ENCODE measurements around the gene WIPF3.

Gene WIPF3

GRCh38 chr7:29797112-29797944 lies 9.0 kb upstream of the WIPF3 start:
- CTCF ChIA-PET, result interaction anchor here (0.8 kb wide), 1 partner anchor 23 kb away, joined by 4 read pairs; no protein-coding TSS in a partner anchor
- TF ChIP-seq CTCF (conservative IDR thresholded peaks at IDR 0.05; ENCODE audit: low read depth), result no peak
- no peak overlapping the region for H3K27ac ChIP-seq
- no peak for DNase-seq (ENCODE audit: low spot score)
- POLR2A ChIA-PET (ENCODE audit: low non-redundant PET), result no interaction called here

GRCh38 chr7:29798422-29798821 lies 7.9 kb upstream of the WIPF3 start:
- no peak overlapping the region for H3K27ac ChIP-seq
- TF ChIP-seq CTCF (conservative IDR thresholded peaks at IDR 0.05; ENCODE audit: low read depth), result no peak
- ChIA-PET CTCF (interaction anchor here (0.8 kb wide), 1 partner anchor 22 kb away, joined by 4 read pairs; no protein-coding TSS in a partner anchor), POLR2A (ENCODE audit: low non-redundant PET) (no interaction called here)
- DNase-seq (ENCODE audit: low spot score), result no peak

- ChIA-PET CTCF (interaction anchor here (0.6 to 0.8 kb wide), 2 partner anchors 52 to 764 kb away, joined by 3 to 5 read pairs; no protein-coding TSS in a partner anchor), POLR2A (ENCODE audit: low non-redundant PET) (no interaction called here)
- TF ChIP-seq CTCF (conservative IDR thresholded peaks at IDR 0.05; ENCODE audit: low read depth), result no peak
These were observed 4.4 kb upstream of the WIPF3 start for GRCh38 chr7:29801929-29802328.

GRCh38 chr7:29805031-29805430 lies 1.3 kb upstream of the WIPF3 start:
- POLR2A ChIA-PET (ENCODE audit: low non-redundant PET), result no interaction called here
- CTCF ChIA-PET, result no interaction called here
- no peak for TF ChIP-seq CTCF (conservative IDR thresholded peaks at IDR 0.05; ENCODE audit: low read depth)
- DNase-seq (ENCODE audit: low spot score), result no peak
- H3K27ac ChIP-seq, result no peak overlapping the region

More at GRCh38 chr7:29801929-29802328, 4.4 kb upstream of the WIPF3 start:
- H3K27ac ChIP-seq, result no peak overlapping the region
- no peak for DNase-seq (ENCODE audit: low spot score)

GRCh38 chr7:29805886-29806207 lies 461 bp upstream of the WIPF3 start:
- no peak for DNase-seq (ENCODE audit: low spot score)
- POLR2A ChIA-PET (ENCODE audit: low non-redundant PET), result no interaction called here
- CTCF ChIA-PET, result interaction anchor here (1.1 kb wide), 1 partner anchor 268 kb away, joined by 3 read pairs; no protein-coding TSS in a partner anchor
- TF ChIP-seq CTCF (conservative IDR thresholded peaks at IDR 0.05; ENCODE audit: low read depth), result no peak
- no peak overlapping the region for H3K27ac ChIP-seq

GRCh38 chr7:29806995-29807841 lies 910 bp downstream of the WIPF3 start:
- CTCF ChIA-PET, result interaction anchor here (0.6 kb wide), 1 partner anchor 1625 kb away, joined by 5 read pairs; no protein-coding TSS in a partner anchor
- H3K27ac ChIP-seq, result no peak overlapping the region
- POLR2A ChIA-PET (ENCODE audit: low non-redundant PET), result no interaction called here
- no peak for TF ChIP-seq CTCF (conservative IDR thresholded peaks at IDR 0.05; ENCODE audit: low read depth)
- no peak for DNase-seq (ENCODE audit: low spot score)
